Kidney capillary endothelial cell (primary cell): ENCODE measurements around the gene BOLA1.
"Not testable (repeated sequence)": the region's sequence is repeated elsewhere in the genome, so short reads cannot be mapped to it uniquely, and the experiment has no call there.

ENCODE experiments used
- DNase-seq: peaks from one replicate; pipeline ENCODE4 v3.0.0-alpha.2; 2018; ENCODE audit warnings: low spot score

Gene BOLA1

GRCh38 chr1:149931212-149931790 lies 31.9 kb downstream of the BOLA1 start:
- DNase-seq, result no peak

- no peak for DNase-seq
These were observed 33.1 kb downstream of the BOLA1 start for GRCh38 chr1:149932474-149932873.

GRCh38 chr1:149933208-149933607 lies 33.8 kb downstream of the BOLA1 start:
- DNase-seq, result no peak

- DNase-seq, result no peak
These were observed 35.0 kb downstream of the BOLA1 start for GRCh38 chr1:149934356-149934755.

- DNase-seq, result no peak
These were observed 37.0 kb downstream of the BOLA1 start, which contains the start of gene MTMR11 for GRCh38 chr1:149936170-149936991. Gene MTMR11, minus strand, starts transcription at chr1:149936879. Its CDS starts 232 bp downstream, at chr1:149936647.

GRCh38 chr1:149936992-149937705 lies 37.8 kb downstream of the BOLA1 start:
- no peak for DNase-seq

- no peak for DNase-seq
These were observed 38.4 kb downstream of the BOLA1 start for GRCh38 chr1:149937759-149938158.

- DNase-seq, result not testable (repeated sequence)
These were observed 39.3 kb downstream of the BOLA1 start for GRCh38 chr1:149938668-149939003.

GRCh38 chr1:149940427-149940826 lies 41.1 kb downstream of the BOLA1 start:
- no peak for DNase-seq

GRCh38 chr1:149942207-149942606 lies 42.8 kb downstream of the BOLA1 start:
- no peak for DNase-seq

- DNase-seq, result no peak
These were observed 43.5 kb downstream of the BOLA1 start for GRCh38 chr1:149942885-149943284.

- DNase-seq, result no peak
These were observed 45.8 kb downstream of the BOLA1 start for GRCh38 chr1:149945206-149945605.

GRCh38 chr1:149949911-149950310 lies 50.5 kb downstream of the BOLA1 start:
- no peak for DNase-seq
